A549 (cell line): ENCODE results near the gene ALDH1B1.

Source experiments
- ESRRA ChIP-seq: fragments of 150-350 bp; IDR thresholded peaks from 2 replicates; pipeline ENCODE4 v1.6.1; 2014; ENCODE audit warnings: mild to moderate bottlenecking, low read length, borderline replicate concordance
- HOXA7 ChIP-seq: fragments of 250-450 bp; sonication (Bioruptor Pico); IDR thresholded peaks from 2 replicates; pipeline ENCODE4 v1.5.0; 2020; ENCODE audit warnings: mild to moderate bottlenecking, moderate library complexity
- MAZ ChIP-seq: fragments of 150-350 bp; IDR thresholded peaks from 2 replicates; pipeline ENCODE4 v1.6.1; 2014; ENCODE audit warnings: antibody characterized with exemption, low read depth, low read length, borderline replicate concordance
- NFE2L2 ChIP-seq: fragments of 150-350 bp; conservative IDR thresholded peaks from 2 replicates; pipeline ENCODE4 v1.6.1; 2014; ENCODE audit warnings: low read length
- POLR2A ChIP-seq: IDR thresholded peaks from 2 replicates; pipeline ENCODE4 v1.6.1; 2012; ENCODE audit warnings: mild to moderate bottlenecking, low read length
- POLR2AphosphoS2 ChIP-seq: conservative IDR thresholded peaks from 2 replicates; pipeline ENCODE4 v1.6.1; 2012; ENCODE audit warnings: low read length, improper control_type of control experiment, inconsistent platforms
- RAD21 ChIP-seq, 2 experiments: fragments of >200 bp in 1 of 2; sonication (Bioruptor Twin) in 1 of 2; formaldehyde crosslinking in 1 of 2; IDR thresholded peaks in 1 of 2; conservative IDR thresholded peaks in 1 of 2; 2 replicates in 1 of 2; 3 replicates in 1 of 2; pipeline ENCODE4 v1.6.1; 2012 to 2018; ENCODE audit warnings: inconsistent platforms in 1 of 2
- RNF2 ChIP-seq: fragments of 200-600 bp; sonication (generic); IDR thresholded peaks from 2 replicates; pipeline ENCODE4 v1.6.1; 2016; ENCODE audit warnings: low read depth, mild to moderate bottlenecking, antibody characterized with exemption, moderate library complexity, borderline replicate concordance
- TP53 ChIP-seq: fragments of 250-450 bp; sonication (Bioruptor Pico); IDR thresholded peaks from 2 replicates; pipeline ENCODE4 v1.5.0; 2021; ENCODE audit warnings: mild to moderate bottlenecking, moderate library complexity
- TF ChIP-seq, protein P1 (sequence below): IDR thresholded peaks from 2 replicates; pipeline ENCODE4 v1.6.1; 2012
- TF ChIP-seq, protein P2 (sequence below): fragments of 450-650 bp; IDR thresholded peaks from 2 replicates; pipeline ENCODE4 v1.6.1; 2014; ENCODE audit warnings: antibody characterized with exemption
- TF ChIP-seq, protein P3 (sequence below): fragments of >200 bp; sonication (Bioruptor Twin); formaldehyde crosslinking; IDR thresholded peaks from 3 replicates; pipeline ENCODE4 v1.5.1; 2016

DNA sequence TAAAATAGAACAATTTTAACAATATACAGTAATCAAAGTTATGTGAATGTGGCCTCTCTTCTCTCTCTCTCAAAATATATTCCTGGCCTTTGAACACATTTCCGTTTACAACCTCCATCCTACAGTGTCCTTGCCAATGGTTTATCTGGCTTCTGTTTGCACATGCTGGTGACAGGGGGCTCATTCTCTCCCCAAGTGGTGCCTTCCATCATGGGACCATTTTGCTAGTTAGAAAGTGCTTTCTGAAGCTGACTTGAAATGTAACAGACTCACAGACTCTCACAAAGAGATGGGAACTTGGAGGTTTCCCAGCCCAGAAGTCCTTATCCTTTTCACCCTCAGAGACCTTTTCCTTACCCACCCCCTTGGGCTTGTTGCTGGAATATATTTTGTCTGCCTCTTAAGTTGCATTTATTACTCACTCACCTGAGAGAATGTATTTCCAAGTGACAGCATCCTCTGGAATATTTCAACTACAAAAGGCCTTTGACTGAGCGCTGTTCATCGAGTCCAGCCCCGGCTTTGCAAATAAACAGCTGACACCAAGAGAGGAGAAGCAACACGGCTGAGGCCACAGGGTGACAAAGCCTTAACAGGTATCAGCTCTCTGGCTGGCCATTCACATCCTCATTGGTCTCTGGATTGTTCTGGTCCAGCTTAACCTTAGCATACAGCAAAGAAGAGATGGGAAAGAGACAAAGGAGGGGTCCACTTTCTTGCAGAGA lies 17.5 kb upstream of the ALDH1B1 start:
- TF ChIP-seq, protein P1, sequence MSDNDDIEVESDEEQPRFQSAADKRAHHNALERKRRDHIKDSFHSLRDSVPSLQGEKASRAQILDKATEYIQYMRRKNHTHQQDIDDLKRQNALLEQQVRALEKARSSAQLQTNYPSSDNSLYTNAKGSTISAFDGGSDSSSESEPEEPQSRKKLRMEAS = no peak
- no peak for TF ChIP-seq POLR2A
- TF ChIP-seq, protein P2, sequence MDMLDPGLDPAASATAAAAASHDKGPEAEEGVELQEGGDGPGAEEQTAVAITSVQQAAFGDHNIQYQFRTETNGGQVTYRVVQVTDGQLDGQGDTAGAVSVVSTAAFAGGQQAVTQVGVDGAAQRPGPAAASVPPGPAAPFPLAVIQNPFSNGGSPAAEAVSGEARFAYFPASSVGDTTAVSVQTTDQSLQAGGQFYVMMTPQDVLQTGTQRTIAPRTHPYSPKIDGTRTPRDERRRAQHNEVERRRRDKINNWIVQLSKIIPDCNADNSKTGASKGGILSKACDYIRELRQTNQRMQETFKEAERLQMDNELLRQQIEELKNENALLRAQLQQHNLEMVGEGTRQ = no peak
- no peak for TF ChIP-seq POLR2AphosphoS2
- no peak for TF ChIP-seq HOXA7 (CRISPR knock-in tag)
- no peak for TF ChIP-seq ESRRA
- no peak for TF ChIP-seq MAZ
- TF ChIP-seq, protein P3, sequence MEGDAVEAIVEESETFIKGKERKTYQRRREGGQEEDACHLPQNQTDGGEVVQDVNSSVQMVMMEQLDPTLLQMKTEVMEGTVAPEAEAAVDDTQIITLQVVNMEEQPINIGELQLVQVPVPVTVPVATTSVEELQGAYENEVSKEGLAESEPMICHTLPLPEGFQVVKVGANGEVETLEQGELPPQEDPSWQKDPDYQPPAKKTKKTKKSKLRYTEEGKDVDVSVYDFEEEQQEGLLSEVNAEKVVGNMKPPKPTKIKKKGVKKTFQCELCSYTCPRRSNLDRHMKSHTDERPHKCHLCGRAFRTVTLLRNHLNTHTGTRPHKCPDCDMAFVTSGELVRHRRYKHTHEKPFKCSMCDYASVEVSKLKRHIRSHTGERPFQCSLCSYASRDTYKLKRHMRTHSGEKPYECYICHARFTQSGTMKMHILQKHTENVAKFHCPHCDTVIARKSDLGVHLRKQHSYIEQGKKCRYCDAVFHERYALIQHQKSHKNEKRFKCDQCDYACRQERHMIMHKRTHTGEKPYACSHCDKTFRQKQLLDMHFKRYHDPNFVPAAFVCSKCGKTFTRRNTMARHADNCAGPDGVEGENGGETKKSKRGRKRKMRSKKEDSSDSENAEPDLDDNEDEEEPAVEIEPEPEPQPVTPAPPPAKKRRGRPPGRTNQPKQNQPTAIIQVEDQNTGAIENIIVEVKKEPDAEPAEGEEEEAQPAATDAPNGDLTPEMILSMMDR = no peak
- no peak for TF ChIP-seq NFE2L2
- no peak for TF ChIP-seq RAD21 (conservative IDR thresholded peaks at IDR 0.05 in 1 of 2, IDR thresholded peaks at IDR 0.05 in 1 of 2)
- TF ChIP-seq TP53 (CRISPR knock-in tag) = no peak
- TF ChIP-seq RNF2 = no peak
